Right renal pelvis (tissue), 4 donors: Measurements from ENCODE around the gene OGDHL. TPM values are rescaled to one million over a fixed set of nuclear protein-coding genes. Genes with fewer than 3 reads are reported as not detected.
"Not testable (repeated sequence)": the region's sequence is repeated elsewhere in the genome, so short reads cannot be mapped to it uniquely, and the experiment has no call there.

Source experiments
- DNase-seq, 4 donors: peaks; one replicate each; pipeline ENCODE4 v3.0.0-alpha.2; 2013; ENCODE audit warnings: low read depth in 4 of 4, low spot score in 3 of 4, missing footprints in 1 of 4
- polyA plus RNA-seq, 4 donors: library from polyadenylated mRNA; unstranded; fragments of 120-200 nt; gene quantifications; one replicate each; pipeline ENCODE4 v1.2.1, GENCODE V29; 2013; ENCODE audit not compliant: insufficient read length in 4 of 4

Gene OGDHL
- polyA plus RNA-seq, 4 donors, result 38.0 to 46.1 (median 38.9) TPM

GRCh38 chr10:49758249-49758930 lies 3.7 kb downstream of the OGDHL start:
- no peak for DNase-seq

DNA sequence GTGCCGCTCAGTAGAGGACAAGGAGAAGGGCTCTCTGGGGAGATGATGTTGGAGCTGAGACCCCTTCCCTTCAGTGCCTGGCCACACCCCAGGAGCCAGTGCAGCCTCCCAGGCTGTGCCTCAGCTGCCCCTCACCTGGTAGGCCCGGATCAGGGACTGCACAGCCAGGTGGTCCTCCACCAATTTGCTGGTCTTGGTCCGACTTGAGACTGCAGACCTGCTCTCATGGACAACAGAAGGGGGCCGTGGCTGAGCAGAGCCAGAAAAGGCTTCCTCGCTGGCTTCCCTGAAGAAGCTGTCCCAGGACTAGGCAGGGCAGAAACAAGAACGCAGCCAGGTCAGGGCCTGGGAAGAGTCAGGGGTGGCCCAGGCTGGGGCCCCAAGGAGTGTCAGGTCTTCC lies 5.5 kb downstream of the OGDHL start:
- no peak for DNase-seq

GRCh38 chr10:49756031-49756430 lies 6.1 kb downstream of the OGDHL start:
- no peak for DNase-seq

- DNase-seq, result not testable (repeated sequence)
Measured at GRCh38 chr10:49754951-49755350, 7.2 kb downstream of the OGDHL start.

- no peak for DNase-seq
Measured at GRCh38 chr10:49752584-49752983, 9.5 kb downstream of the OGDHL start.

DNA sequence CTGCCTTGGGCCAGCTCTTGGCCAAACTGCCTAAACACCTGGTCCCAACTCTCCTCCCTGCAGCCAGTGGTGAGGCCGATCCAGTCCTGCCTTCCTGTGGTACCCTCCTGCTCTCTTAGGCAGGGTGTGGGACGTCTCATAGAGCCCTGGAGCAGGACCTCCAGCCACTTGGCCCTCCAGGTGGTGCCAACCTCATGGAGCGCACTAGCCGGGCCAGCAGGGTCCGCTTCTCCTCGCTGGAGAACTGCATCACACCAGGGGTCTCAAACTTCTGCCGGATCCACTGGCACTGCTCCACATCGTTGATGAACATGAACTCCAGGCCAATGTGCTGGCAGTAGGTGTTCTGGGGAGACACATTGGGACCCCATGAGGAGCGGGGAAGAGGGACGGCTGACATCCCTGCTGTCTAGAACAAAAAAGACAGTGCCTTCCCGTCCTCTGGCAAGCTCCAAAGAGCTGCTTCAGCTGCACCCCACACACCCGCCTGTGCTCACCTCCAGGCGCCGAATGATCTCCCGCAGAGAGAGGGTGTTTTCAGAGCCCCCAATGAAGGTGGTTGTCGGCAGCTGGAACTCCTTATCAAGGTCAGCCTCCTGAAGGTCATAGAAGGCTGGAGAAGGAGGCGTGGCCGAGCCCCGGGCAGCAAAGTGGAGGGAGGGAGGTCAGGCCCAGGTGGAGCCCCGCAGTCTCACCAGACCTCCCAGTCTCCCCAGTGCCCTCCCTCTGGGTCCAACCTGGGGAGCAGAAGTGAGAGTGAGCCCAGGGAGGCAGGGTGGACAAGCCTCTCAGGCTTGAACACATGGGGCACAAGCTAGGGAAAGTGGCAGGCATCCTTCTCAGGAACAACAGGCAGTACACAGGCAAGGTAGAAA lies 10.2 kb downstream of the OGDHL start:
- no peak for DNase-seq

- DNase-seq, result no peak
Measured at GRCh38 chr10:49751216-49751615, 10.9 kb downstream of the OGDHL start.

- DNase-seq, result no peak
Measured at GRCh38 chr10:49750546-49750945, 11.6 kb downstream of the OGDHL start.

GRCh38 chr10:49749556-49750491 lies 12.3 kb downstream of the OGDHL start:
- no peak for DNase-seq

- no peak for DNase-seq
Measured at GRCh38 chr10:49749144-49749543, 13.0 kb downstream of the OGDHL start.

GRCh38 chr10:49748006-49748405 lies 14.1 kb downstream of the OGDHL start:
- no peak for DNase-seq

DNA sequence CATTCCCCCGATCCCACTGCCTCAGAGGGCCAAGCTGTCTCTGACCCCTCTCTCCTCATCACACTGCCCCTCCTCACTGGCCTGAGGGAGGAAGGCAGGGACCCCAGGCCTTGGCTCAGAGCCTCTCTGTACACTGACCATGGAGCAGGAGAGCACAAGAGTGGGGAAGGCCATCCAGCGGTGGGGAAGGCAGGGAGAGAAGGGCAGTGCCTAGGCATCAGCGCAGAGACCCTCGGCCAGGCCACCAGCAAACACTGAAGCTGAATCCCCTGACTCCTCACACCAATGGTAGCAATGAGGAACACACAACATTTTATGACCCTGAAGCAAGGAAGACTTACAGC lies 14.8 kb downstream of the OGDHL start:
- DNase-seq, result no peak

DNA sequence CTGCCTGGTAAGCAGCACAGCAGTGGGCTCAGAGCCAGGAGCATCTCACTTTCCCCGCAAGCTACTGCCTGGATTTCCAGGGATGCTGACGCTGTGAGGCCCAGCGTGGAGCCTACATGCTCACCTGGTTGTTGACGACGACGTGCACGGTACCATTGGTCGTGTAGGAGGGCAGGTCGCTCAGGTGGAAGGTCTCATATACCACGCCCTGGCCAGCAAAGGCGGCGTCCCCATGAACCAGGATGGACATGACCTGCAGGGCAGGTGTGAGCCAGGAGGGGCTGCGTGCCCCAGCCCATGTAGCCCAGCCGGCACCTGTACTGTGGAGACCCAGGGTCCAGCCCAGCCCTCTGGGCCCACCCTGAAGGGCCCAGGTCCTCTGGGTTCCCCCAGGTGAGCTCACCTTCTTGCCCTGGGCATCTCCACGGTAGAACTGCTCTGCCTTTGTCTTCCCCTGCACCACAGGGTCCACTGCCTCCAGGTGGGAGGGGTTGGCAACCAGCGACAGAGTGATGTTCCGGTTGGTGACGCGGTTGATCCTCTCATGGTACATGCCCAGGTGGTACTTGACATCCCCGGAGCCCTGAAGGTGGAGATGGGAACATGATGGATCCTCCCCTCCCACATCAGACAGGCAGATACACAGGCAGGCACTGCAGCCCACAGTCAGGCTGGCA lies 15.4 kb downstream of the OGDHL start:
- no peak for DNase-seq

DNA sequence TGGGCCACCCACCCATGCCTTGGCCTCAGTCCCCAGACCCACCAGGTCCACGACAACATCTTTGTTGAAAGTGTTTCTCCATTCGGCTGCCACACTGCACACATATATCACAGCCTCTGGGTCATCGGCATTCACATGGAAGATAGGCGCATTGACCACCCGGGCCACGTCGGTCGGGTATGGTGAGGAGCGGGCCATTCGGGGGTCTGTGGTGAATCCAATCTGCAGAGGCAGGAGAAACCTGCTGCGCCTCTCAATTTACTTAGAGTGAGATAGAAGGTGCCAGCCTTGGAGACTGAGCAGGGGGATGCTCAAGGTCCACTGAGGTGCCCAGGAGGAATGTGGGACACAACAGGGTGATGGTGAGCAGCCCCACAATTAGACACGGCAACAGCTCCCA lies 16.4 kb downstream of the OGDHL start:
- no peak for DNase-seq

- no peak for DNase-seq
Measured at GRCh38 chr10:49744924-49745605, 17.1 kb downstream of the OGDHL start.

DNA sequence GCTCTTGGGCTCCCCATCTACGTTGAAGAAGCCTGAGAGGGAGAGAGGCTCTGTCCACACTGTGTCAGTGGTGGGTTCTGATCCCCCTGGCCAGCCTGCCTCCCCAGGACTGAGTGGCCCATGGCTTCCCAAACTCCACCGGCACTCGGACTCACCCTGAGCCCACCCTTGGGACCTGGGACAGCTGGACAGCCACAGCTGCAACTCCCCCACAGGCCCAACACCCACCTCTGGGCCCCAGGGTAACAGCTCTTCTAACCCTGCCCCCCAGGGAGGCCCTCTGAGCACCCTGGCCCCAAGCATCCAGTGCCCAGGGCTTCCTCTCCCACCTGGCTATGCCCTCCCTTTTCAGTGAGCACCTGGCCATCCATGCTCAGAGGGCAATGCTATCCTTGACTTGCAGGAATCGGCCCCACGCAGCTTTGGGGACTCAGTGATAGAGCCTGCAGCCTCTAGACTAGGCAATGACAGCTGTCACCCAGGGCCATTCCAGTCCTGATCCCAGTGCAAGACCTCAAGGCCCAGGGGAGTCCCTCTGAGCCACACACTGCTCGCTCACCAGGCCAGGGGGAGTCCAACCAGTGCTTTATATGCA lies 17.9 kb downstream of the OGDHL start:
- no peak for DNase-seq

GRCh38 chr10:49743464-49744075 lies 18.6 kb downstream of the OGDHL start:
- DNase-seq, result no peak

DNA sequence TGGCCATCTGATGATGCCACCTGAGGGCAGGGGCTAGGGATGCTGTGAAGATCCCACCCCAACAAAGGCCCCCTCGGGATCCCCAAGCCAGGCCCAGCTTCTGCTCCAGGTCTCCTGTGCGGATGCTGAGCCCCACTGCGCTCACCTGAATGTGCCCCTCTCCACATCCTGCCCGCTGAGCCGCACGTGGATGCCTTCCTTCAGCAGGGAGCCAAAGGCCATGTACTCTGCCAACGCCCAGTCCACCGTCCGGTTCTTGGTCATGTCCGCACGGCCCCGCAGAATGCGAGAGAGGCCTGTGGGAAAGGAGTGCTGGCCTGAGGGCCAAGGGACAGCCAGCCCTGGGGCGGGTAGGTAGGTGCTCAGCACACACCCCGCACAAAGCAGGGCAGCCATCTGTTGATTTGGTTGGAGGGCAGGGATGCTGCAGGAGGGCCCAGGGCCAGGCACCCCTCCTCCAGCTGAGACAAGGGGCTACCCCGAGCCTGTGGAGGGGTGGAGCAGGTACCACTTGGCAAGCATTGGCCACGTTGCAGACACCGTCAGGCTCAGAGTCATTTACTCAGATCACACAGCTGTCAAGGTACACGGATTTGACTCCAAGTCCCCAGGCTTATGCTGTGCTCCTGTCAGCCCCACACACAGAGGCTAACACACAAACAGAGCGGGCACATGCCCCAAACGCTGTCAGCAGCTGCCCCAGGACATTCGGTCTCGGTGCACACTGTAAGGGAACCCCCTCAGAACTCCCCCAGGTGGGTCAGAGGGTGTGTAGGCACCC lies 19.2 kb downstream of the OGDHL start:
- DNase-seq, result no peak
